NCI-H1694 (cell line): ENCODE data around the gene SH3BP5L.

Experiments
- DNase-seq: peaks from one replicate; lab custom pipeline; 2025; lab: John Stamatoyannopoulos, UW

Gene SH3BP5L

GRCh38 chr1:248825909-248826760 lies at the start of gene SH3BP5L:
Gene SH3BP5L, minus strand, starts transcription at chr1:248825915. Its CDS starts 980 bp downstream, at chr1:248824935.
- peak; percentile 95 for DNase-seq

GRCh38 chr1:248873993-248874533 lies 48.3 kb upstream of the SH3BP5L start:
- peak; percentile 98 for DNase-seq

- peak; percentile 98 for DNase-seq
Observed at GRCh38 chr1:248873409-248873992, 47.8 kb upstream of the SH3BP5L start.

- peak; percentile 66 for DNase-seq
Observed at GRCh38 chr1:248872752-248873408, 47.2 kb upstream of the SH3BP5L start.

GRCh38 chr1:248871837-248872401 lies 46.2 kb upstream of the SH3BP5L start:
- DNase-seq = no peak

GRCh38 chr1:248862998-248863881 lies 37.5 kb upstream of the SH3BP5L start:
- DNase-seq = peak; percentile 88

- no peak for DNase-seq
Observed at GRCh38 chr1:248862695-248862997, 36.9 kb upstream of the SH3BP5L start.

- no peak for DNase-seq
Observed at GRCh38 chr1:248861616-248862015, 35.9 kb upstream of the SH3BP5L start.

GRCh38 chr1:248860007-248860406 lies 34.3 kb upstream of the SH3BP5L start:
- no peak for DNase-seq

- DNase-seq = peak; percentile 96
Observed at GRCh38 chr1:248858891-248859889, 33.5 kb upstream of the SH3BP5L start, which contains the start of gene ZNF692. Gene ZNF692, minus strand, starts transcription at chr1:248859085. Its CDS starts 776 bp downstream, at chr1:248858309.

- DNase-seq = no peak
Observed at GRCh38 chr1:248858096-248858890, 32.6 kb upstream of the SH3BP5L start.

GRCh38 chr1:248857749-248858095 lies 32.0 kb upstream of the SH3BP5L start:
- no peak for DNase-seq

- DNase-seq = no peak
Observed at GRCh38 chr1:248857201-248857600, 31.5 kb upstream of the SH3BP5L start.

GRCh38 chr1:248856176-248856575 lies 30.5 kb upstream of the SH3BP5L start:
- no peak for DNase-seq

- DNase-seq = no peak
Observed at GRCh38 chr1:248855580-248855979, 29.9 kb upstream of the SH3BP5L start.

- DNase-seq = no peak
Observed at GRCh38 chr1:248853663-248854375, 28.1 kb upstream of the SH3BP5L start.

- no peak for DNase-seq
Observed at GRCh38 chr1:248852481-248853405, 27.0 kb upstream of the SH3BP5L start.

GRCh38 chr1:248851390-248851789 lies 25.7 kb upstream of the SH3BP5L start:
- no peak for DNase-seq
